Endodermal cell (in vitro differentiated cells): ENCODE measurements around the gene RETSAT. TPM values are rescaled to one million over a fixed set of nuclear protein-coding genes. Genes with fewer than 3 reads are reported as not detected.
A peak's percentile ranks its signal among the peaks of the same experiment; 100 is the strongest.

Source experiments
- DNase-seq: peaks from one replicate; pipeline ENCODE4 v3.0.0-alpha.2; 2017
- H3K27ac ChIP-seq: 2 replicates; pipeline ENCODE4 v1.5.1; 2013; ENCODE audit warnings: mild to moderate bottlenecking, low read depth, low read length, moderate library complexity
- H3K27me3 ChIP-seq: 2 replicates; pipeline ENCODE4 v1.6.1; 2013; ENCODE audit warnings: mild to moderate bottlenecking, low read length, moderate library complexity; ENCODE audit not compliant: insufficient read depth, control insufficient read depth, poor library complexity, severe bottlenecking
- H3K36me3 ChIP-seq: 2 replicates; pipeline ENCODE4 v1.7.0; 2013; ENCODE audit warnings: mild to moderate bottlenecking, low read length, moderate library complexity; ENCODE audit not compliant: control insufficient read depth, insufficient read depth
- H3K4me1 ChIP-seq: one replicate; pipeline ENCODE4 v1.7.0; 2013; ENCODE audit warnings: low read length; ENCODE audit not compliant: control insufficient read depth, insufficient read depth
- H3K4me3 ChIP-seq: 2 replicates; pipeline ENCODE4 v1.5.1; 2013; ENCODE audit warnings: mild to moderate bottlenecking, low read length, moderate library complexity
- H3K9ac ChIP-seq: 2 replicates; pipeline ENCODE4 v1.6.1; 2013; ENCODE audit warnings: mild to moderate bottlenecking, low read length, moderate library complexity; ENCODE audit not compliant: poor library complexity, severe bottlenecking; ENCODE audit errors: extremely low read depth
- H3K9me3 ChIP-seq: 2 replicates; pipeline ENCODE4 v1.6.1; 2013; ENCODE audit warnings: mild to moderate bottlenecking, low read length, moderate library complexity; ENCODE audit not compliant: control insufficient read depth
- H3K27ac Mint-ChIP-seq: 2 replicates; pipeline ENCODE4 v1.8.0; 2020; ENCODE audit warnings: mixed read lengths
- H3K27me3 Mint-ChIP-seq: 2 replicates; pipeline ENCODE4 v1.8.0; 2021; ENCODE audit warnings: mild to moderate bottlenecking, mixed read lengths; ENCODE audit not compliant: insufficient read depth
- H3K36me3 Mint-ChIP-seq: 2 replicates; pipeline ENCODE4 v1.8.0; 2020; ENCODE audit warnings: low read depth, mixed read lengths
- H3K4me1 Mint-ChIP-seq: 2 replicates; pipeline ENCODE4 v1.8.0; 2020; ENCODE audit warnings: mixed read lengths
- H3K4me3 Mint-ChIP-seq: 2 replicates; pipeline ENCODE4 v1.8.0; 2020; ENCODE audit warnings: mild to moderate bottlenecking, moderate library complexity, mixed read lengths
- H3K9me3 Mint-ChIP-seq: 2 replicates; pipeline ENCODE4 v1.8.0; 2020; ENCODE audit warnings: mild to moderate bottlenecking, mixed read lengths
- WGBS, 2 experiments: methylation state at CpG; one replicate each; pipeline versions ENCODE4 v1.1.5 to v1.1.7; 2013; ENCODE audit warnings: missing lambda C conversion rate in 2 of 2, mixed read lengths in 1 of 2; ENCODE audit not compliant: insufficient coverage in 1 of 2, insufficient read length in 1 of 2; 5-methylcytosine and 5-hydroxymethylcytosine counted together
- total RNA-seq, 2 donors: library from RNA; stranded (reverse); fragmentation: NEBNext Ultra II Directional in 1 of 2; extraction: Animal tissue kit (Norgen Biotek cat#: 25700) in 1 of 2; gene quantifications; 2 replicates in 1 of 2; 3 replicates in 1 of 2; pipeline ENCODE4 v1.2.1, GENCODE V29; 2021
- TF ChIP-seq, protein P1 (sequence below): fragments of 200-600 bp; sonication (generic); conservative IDR thresholded peaks from 2 replicates; pipeline ENCODE4 v1.5.0; 2021; ENCODE audit warnings: antibody characterized with exemption, mild to moderate bottlenecking

RETSAT gene
- total RNA-seq, 2 donors from 2014 or later: 12.7 to 19.7 TPM

DNA sequence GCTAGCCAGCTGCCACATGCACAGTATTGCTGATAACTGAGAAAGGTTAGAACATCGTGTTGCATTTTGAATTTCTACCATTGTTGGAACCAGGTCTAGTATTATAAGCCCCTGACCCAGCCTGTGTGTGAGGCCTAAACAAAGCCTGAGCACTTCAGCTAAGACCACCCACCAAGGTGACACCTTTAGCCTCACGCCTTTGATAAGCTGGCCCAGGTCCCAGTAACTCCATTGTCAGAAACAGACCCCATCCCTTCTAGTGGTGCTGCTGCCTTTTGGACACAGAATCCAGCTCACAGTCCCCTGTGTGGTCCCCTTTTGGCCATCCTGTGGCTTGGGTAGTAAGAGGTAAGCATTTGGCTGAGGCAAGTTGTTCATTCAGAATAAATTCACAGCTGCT lies 1.9 kb upstream of the RETSAT start:
- H3K27ac Mint-ChIP-seq: peak overlapping the region; percentile 44
- H3K9ac ChIP-seq: no peak overlapping the region
- peaks cover 4% of the 10 kb centered on the region for H3K36me3 Mint-ChIP-seq
- H3K9me3 Mint-ChIP-seq: no peaks in the 10 kb centered on the region
- H3K27ac ChIP-seq: no peak overlapping the region
- peak overlapping the region; percentile 92 for H3K4me3 ChIP-seq
- H3K27me3 Mint-ChIP-seq: peaks cover 2% of the 10 kb centered on the region
- peaks cover 26% of the 10 kb centered on the region for H3K36me3 ChIP-seq
- no peak overlapping the region for H3K4me3 Mint-ChIP-seq
- peaks cover 21% of the 10 kb centered on the region for H3K4me1 Mint-ChIP-seq
- WGBS, 2 experiments: 68 to 100% methylated on average over 1 to 2 of the region's 2 CpGs
- H3K9me3 ChIP-seq: no peaks in the 10 kb centered on the region
- peak; percentile 73 for DNase-seq
- peaks cover 8% of the 10 kb centered on the region for H3K4me1 ChIP-seq
- TF ChIP-seq, protein P1, sequence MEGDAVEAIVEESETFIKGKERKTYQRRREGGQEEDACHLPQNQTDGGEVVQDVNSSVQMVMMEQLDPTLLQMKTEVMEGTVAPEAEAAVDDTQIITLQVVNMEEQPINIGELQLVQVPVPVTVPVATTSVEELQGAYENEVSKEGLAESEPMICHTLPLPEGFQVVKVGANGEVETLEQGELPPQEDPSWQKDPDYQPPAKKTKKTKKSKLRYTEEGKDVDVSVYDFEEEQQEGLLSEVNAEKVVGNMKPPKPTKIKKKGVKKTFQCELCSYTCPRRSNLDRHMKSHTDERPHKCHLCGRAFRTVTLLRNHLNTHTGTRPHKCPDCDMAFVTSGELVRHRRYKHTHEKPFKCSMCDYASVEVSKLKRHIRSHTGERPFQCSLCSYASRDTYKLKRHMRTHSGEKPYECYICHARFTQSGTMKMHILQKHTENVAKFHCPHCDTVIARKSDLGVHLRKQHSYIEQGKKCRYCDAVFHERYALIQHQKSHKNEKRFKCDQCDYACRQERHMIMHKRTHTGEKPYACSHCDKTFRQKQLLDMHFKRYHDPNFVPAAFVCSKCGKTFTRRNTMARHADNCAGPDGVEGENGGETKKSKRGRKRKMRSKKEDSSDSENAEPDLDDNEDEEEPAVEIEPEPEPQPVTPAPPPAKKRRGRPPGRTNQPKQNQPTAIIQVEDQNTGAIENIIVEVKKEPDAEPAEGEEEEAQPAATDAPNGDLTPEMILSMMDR: no peak
- no peaks in the 10 kb centered on the region for H3K27me3 ChIP-seq

DNA sequence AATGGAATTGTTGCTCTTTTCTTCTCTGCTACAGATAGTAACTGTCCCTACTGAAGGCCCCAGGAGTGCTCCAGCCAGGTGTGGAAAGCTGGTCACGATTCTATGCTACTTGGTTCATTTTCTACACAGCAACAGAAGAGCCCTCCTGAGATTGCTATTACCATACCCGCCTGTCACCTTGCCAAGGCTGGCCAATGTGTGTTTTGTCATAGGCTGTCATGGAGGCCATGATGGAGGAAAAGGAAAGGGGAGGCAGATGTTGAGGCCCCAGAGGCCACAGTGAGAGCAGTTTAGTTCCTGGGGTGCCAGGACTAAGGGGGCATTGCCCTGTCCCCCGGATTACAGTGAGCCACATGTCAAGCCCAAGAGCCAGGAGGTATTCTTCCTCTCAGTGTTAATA lies 1.2 kb upstream of the RETSAT start:
- peaks cover 2% of the 10 kb centered on the region for H3K27me3 Mint-ChIP-seq
- H3K4me3 Mint-ChIP-seq: peak overlapping the region; percentile 90
- no peak overlapping the region for H3K27ac ChIP-seq
- H3K27me3 ChIP-seq: no peaks in the 10 kb centered on the region
- H3K27ac Mint-ChIP-seq: no peak overlapping the region
- DNase-seq: no peak
- peaks cover 9% of the 10 kb centered on the region for H3K36me3 Mint-ChIP-seq
- H3K4me1 ChIP-seq: peaks cover 8% of the 10 kb centered on the region
- no peaks in the 10 kb centered on the region for H3K9me3 Mint-ChIP-seq
- WGBS, 2 experiments: 92 to 100% methylated on average over 1 to 3 of the region's 3 CpGs
- peaks cover 30% of the 10 kb centered on the region for H3K36me3 ChIP-seq
- H3K4me1 Mint-ChIP-seq: peaks cover 21% of the 10 kb centered on the region
- H3K9ac ChIP-seq: no peak overlapping the region
- H3K9me3 ChIP-seq: no peaks in the 10 kb centered on the region
- TF ChIP-seq, protein P1: no peak
- peak overlapping the region; percentile 92 for H3K4me3 ChIP-seq

DNA sequence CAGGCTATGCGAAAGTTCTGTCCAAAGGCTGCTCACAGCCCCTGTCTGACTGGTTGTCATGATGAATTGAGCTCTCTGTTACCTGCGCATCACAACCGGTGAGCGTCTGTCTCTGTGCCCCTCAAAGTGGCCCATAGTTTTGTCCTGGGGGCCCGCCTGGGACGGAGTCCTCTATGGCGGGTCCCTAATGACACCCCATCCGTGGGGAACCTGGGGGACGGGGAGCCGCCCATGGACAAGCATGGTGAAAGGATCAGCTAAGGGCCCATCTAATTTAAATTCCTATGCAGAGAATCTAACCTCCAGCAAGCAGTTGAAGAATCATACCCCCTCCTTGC lies 714 bp upstream of the RETSAT start:
- 23 to 25% methylated on average over 6 to 10 of the region's 10 CpGs for WGBS, 2 experiments
- no peak for DNase-seq
- H3K4me3 Mint-ChIP-seq: peak overlapping the region; percentile 90

More for the DNA sequence above, 714 bp upstream of the RETSAT start:
- peaks cover 13% of the 10 kb centered on the region for H3K36me3 Mint-ChIP-seq
- TF ChIP-seq, protein P1: no peak
- peak overlapping the region; percentile 62 for H3K9ac ChIP-seq
- H3K4me1 ChIP-seq: peaks cover 8% of the 10 kb centered on the region
- H3K4me1 Mint-ChIP-seq: peaks cover 21% of the 10 kb centered on the region
- H3K9me3 Mint-ChIP-seq: no peaks in the 10 kb centered on the region
- no peaks in the 10 kb centered on the region for H3K9me3 ChIP-seq
- peaks cover 2% of the 10 kb centered on the region for H3K27me3 Mint-ChIP-seq
- H3K27ac Mint-ChIP-seq: peak overlapping the region; percentile 96
- H3K36me3 ChIP-seq: peaks cover 35% of the 10 kb centered on the region
- no peaks in the 10 kb centered on the region for H3K27me3 ChIP-seq
- H3K4me3 ChIP-seq: peak overlapping the region; percentile 92
- no peak overlapping the region for H3K27ac ChIP-seq
